ENCODE results near the gene DNAJC10.

Gene DNAJC10

DNA sequence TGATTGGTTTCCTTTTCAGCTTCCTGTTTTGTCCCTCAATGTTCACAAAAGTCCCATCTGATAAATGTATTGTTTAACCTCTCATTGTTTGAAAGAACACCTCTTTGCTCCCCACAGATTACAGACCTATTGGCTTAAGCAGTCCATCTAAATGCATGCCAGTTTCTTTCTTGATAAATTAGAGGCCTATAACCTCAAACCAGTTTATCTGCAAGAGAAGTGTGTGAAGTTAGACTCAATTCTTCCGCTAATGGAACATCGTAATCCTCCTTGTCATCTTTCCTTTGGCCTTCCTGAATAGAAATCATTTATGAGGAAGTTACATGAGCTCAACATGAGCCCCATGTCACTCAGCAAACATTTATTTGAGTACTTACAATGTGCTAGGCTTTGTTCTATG is 76.4 kb downstream of the DNAJC10 start:
- DNase-seq, result no peak

DNA sequence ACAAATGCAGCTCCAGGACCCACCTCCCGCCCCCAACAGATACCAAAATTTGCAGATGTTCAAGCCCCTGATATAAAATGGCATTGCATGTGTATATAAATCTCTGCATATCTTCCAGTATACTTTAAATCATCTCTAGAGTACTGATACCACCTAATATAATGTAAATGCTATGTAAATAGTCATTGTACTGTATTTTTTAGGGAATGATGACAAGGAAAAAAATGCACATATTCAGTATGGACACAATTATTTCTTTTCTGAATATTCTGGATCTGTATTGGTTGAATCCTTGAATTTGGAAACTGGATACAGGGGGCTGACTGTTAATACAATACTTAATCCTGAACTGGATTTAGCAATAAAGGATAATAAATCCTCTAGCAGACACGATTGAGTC is 82.7 kb downstream of the DNAJC10 start:
- DNase-seq, result no peak

DNA sequence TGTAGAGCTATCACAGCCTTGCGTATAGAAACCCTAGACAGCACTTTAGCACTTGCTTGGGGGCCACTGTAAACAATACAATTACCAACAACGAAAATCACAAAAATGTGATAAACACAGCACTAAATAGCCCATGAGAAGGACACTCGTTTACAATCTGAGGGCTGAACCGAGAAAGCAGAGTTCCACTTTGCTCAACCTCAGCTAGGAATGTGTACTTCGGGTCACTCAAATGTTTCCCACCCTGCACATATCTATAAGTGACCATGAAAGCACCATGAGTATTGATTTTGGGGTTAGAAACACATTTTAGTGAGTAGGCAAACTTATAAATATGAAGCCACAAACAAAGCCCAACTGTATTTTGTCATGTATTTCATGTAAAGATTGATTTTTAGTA is 88.1 kb downstream of the DNAJC10 start:
- no peak for DNase-seq

DNA sequence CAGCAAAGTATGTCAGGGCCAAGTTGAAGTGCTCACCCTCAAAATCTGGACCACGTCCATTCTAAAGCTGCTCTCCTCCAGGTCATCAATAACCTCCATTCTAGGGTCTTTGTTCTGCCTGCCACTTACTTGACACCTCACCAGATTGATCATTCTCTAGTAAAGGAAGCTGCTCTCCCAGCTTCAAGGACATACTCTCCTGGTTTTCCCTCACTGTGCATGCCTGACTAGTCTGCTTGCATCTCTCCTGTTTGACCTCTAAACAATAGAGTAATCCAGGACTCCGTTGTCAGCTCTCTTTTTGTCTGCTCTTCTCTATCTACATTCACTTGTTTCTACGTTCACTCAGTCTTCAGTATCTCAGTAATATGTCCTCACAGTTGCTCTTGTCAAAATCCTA is 91.3 kb downstream of the DNAJC10 start:
- DNase-seq, result no peak

DNA sequence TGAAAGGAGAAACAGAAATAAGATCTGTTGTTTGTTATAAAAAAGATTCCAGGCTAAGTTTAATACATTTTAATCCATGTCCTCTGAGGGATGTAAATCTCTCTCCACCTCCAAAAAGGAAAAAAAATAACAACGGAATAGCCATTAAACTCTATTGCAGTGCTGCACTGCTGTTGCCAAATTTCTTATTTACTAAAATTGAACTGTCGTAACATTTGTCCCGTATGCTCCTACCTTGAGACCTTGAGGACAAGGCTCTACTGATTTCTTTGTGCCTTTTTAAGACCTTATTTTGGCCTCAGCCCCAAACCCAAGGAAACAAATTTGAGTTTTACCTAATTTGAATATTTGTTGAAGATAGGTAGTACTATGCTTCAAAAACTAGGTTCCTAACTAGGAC is 94.0 kb downstream of the DNAJC10 start:
- no peak for DNase-seq

DNA sequence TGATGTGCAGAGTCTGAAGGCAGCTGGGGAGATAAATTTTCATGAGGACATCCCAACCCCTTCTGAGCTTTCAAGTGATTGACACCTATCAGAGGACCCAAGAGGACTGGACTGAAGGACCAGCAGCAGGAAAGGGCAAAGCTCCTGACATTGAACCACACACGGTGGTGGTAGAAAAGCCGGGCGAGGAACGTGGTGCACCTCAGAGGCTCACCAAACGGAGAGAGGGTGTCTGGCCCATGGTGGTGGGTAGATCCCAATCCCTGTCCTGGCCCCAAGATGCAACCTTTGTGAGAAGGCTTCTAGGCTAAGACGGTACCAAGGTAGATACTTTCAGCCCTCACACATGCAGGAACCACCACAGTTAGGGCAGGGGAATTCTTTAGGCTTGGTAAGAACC is 98.3 kb downstream of the DNAJC10 start:
- DNase-seq, result no peak

DNA sequence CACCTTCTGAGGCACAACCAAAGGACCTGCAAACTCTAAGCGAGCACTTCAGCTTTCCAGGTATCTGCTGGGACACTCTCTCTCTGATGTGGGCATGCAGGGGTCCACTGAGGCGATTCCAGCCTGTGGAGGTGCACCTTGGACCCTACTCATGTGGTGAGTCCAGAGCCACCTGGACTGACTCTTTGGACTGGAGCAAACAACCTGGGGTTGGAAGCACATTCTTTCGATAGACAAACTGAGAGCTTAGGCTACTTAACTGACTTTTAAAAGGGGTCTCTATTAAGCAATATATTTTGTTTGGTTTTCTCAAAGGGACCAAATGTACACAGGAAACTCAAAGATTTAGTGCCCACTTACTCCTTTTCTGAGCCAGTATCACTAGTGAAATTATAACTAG is 98.7 kb downstream of the DNAJC10 start:
- no peak for DNase-seq

DNA sequence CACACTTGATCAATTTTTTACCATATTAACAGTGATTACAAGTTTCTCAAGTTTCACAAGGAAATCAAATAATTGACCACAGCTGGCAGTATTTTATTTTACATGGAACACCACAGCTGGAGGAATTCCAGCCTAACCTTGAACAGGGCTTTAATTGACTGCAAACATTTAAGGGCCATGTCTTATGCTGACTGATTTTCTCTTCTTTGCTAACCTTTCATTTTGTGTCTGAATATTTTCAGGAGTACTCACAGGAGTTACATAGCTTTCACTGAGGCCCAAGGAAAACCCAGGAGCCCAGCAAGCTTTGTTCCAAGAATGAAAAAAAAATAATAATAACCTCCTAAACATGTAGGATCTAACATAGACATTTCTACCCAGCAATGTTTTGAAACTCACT is 100.8 kb downstream of the DNAJC10 start:
- DNase-seq, result no peak

DNA sequence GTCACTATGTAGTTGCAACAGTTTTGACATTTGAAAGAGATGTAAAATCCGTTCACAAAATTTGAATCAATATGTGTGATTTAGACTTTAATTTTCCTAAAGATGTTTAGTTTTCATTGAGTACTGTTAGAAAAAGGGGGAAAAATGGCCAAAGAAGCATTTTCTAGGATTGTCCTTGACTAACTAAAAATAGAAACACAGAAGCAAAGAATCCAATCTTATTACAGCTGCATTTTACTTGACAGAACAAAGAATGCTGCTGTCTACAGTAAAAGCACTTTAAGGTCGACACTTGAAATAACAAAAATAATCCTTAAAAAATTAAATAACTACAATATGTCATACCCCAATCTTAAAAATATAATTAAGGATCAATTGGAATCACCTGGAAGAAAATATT is 101.5 kb downstream of the DNAJC10 start:
- DNase-seq, result no peak

DNA sequence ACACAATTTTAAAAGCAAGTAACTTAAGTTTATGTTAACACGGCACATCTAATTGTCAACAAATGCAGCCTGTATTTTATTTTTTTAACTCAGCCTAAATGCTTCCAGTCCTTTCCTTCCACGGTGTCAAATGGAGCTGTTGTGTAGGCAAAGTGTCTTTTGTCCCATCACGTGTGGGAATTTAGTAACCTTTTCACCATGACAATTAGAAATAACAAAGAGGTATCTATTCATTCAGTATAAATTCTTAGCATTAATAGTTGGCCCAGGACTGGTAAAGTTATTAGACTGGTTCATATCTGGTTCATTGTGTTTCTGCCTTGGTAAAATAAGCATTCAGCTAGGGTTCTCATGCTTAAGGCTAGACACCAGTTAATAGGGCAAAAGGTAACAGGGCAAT is 102.4 kb downstream of the DNAJC10 start:
- DNase-seq, result no peak

DNA sequence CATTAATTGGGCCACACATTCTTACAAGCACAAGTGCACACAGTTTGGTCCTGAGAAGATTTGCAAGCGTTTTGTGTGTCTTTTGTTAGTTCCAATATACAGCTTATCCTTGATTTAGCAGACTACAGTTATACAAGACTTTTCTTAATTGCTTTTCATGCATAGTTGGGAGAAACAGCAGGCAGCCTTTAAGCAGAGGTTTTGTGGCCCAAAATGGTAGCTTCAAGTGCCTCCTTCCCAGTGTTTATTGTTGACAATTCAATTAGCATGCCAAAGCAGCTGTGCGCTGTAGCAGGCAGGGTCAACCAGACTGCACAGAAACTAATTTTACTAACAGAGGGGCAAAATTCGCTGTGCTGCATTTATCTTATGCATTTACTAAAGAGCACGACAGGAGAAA is 102.9 kb downstream of the DNAJC10 start:
- DNase-seq, result no peak

DNA sequence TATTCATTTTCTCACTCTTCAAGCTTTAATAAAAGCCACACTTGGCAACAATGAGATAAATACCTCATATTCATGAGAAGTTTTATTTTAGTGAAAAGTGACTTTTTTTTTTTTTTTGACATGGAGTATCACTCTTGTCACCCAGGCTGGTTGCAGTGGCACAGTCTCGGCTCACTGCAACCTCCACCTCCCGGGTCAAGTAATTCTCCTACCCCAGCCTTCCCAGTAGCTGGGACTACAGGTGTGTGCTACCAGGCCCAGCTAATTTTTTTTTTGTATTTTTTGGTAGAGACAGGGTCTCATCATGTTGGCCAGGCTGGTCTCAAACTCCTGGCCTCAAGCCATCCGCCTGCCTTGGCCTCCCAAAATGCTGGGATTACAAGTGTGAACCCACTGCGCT is 103.4 kb downstream of the DNAJC10 start:
- DNase-seq, result no peak

DNA sequence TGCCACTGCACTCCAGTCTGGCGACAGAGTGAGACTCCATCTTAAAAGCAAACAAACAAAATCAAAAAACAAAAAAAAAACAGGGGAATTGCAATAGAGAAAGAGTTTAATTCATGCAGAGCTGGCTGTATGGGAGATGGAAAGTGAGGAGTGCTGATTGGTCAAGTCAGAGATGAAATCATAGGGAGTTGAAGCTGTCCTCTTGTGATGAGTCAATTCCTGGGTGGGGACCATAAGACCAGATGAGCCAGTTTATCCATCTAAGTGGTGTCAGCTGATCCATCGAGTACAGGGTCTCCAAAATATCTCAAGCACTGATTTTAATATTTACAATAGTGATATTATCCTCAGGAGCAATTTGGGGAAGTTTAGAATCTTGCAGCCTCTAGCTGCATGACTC is 105.1 kb downstream of the DNAJC10 start:
- DNase-seq, result peak; percentile 9

DNA sequence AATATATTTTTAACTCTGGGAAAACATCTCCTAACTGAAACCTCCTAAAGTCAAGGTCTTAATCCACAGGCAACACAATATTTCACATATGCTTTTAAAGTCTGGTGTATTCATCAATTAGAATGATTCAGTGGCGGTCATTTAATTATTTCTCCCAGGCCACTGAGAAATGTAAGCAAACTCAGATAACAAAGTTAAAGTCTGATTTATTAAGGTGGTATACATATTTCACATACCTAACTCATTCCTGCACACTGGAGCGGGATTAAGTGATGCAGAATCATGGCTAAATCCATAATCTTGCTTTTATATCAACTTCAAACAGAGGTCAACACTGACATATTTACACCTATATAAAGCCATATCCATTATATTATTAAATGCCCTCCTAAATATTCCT is 106.7 kb downstream of the DNAJC10 start:
- no peak for DNase-seq

DNA sequence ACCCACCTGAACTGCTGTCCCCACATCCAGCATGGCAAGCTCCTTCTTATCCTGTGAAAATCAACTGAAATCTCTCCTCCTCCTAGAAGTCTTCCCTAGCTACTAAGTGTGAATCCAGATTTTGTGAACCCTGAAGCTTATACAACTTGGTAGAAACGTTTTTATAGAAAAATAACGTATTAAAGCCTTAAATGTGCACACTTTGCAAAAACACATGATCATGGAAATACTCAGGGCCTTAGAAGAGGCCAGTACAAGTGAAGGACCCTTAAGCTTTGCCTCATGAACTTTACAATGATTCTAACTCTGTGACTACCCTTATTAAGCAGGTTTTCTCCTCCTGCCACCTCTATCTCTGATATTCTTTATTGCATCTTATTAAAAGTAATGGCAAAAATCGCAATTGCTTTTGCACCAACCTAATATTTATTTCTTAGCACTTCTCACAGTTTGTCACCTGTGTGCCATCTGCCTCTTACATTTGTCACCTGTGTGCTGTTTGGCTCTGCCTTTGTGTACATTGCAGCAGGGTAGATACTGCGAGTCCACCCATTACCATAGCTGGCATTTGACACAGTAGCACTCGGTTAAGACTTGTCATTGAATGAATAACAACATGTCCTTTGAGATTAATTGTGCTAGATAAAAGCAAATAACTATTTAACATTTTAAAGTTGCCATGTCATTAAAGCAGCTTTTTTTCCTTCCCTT is 108.2 kb downstream of the DNAJC10 start:
- no peak for DNase-seq

DNA sequence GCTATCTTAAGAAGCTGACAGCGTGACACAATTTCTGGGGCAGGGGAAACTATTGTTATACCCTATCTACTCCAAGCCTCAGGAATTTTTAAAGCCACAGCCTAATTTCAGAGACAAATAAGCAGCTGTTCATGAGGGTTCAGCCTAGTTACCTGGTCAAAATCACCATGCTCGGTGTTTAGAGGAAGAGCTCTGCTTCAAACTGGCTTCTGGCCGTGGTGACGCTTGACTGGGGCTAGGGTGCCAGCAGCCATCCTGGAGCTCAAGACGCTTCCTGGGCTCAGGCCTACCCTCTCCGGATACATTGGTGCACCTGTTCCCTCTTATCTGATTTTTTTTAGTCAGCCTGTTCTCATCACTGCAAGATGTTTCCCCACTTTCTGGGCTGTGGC is 108.7 kb downstream of the DNAJC10 start:
- no peak for DNase-seq

DNA sequence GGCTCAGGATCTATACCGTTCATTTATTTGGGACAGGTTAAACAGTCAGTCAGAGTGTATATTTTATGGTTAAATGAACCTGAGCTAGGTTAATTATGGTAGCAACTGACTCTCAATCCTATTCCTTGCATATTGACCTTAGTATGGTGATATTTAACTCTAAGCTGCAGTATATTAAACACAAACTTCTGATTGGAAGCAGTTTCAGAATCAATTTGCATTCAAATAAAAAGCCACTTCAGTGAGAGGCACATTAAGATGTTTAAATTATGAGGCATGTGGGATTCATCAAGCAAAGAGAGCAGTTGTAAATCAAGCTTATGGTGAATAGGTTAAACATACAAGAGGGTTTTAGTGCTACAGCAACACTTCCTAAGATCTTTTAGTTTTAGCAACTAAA is 110.0 kb downstream of the DNAJC10 start:
- no peak for DNase-seq

DNA sequence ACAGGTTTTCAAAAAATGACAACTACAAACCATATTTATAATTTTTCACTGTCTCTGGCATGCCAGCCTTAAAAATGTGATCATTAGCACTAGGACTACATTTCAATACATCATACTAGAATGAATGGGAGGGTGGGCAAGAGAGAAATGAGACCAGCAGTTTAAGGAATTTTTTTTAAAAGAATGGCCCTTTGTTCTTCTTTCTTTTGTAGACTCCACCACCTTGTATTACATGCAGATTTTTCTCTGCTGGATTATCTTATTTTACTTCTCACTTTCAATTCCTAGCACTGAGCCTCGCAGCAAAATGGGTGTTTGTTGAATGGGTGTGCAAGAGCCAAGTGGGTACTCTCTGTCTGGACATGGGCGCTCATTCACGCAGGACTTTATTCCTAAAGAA is 110.4 kb downstream of the DNAJC10 start:
- DNase-seq, result no peak

DNA sequence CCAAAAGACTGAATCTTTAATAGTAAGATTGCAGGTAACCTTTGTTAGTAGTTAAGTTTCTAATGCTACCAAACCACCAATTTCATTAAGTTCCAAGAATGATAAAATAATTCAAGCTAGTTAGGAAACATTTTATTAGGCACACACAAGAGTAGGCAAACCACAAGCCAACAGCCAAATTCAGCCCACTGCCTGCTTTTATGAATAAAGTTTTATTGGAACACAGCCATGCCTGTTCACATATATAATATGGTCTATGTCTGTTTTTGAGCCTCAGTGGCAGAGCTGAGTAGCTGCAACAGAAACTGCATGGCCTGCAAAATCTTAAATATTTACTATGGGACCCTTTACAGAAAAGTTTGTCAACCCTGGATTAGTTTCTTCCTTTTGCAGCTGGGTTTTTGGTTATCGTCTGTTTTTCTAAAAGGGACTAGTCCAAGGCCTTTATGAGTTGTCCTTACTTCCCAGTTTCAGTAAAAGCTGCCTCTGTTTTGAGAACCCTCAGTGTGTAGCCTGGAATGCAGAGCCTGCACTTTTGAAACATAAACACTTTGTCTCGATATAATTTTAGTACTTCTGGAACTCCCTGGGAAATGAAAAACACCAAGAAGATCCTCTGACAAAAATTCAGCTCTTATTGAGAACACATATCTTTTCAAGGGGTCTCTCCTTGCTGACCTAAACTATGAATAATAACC is 111.3 kb downstream of the DNAJC10 start:
- DNase-seq, result no peak

DNA sequence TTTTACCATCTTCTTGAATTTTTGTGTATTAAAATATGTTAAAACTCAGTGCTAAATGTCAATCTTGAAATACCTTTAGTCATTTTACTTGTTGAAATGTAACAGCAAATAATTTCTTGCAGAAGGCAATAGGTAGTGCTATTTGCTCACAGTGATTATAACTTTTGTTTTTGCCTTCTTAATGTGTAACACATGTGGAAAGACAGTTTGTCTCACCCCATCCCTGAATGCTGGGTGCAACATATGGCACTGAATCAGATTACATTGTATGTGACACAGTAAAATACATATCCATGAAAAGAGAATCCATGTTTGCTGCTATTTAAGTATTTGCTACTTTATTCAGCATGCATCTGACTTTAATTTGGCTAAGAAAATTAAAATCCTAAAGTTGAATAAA is 115.0 kb downstream of the DNAJC10 start:
- DNase-seq, result no peak

DNA sequence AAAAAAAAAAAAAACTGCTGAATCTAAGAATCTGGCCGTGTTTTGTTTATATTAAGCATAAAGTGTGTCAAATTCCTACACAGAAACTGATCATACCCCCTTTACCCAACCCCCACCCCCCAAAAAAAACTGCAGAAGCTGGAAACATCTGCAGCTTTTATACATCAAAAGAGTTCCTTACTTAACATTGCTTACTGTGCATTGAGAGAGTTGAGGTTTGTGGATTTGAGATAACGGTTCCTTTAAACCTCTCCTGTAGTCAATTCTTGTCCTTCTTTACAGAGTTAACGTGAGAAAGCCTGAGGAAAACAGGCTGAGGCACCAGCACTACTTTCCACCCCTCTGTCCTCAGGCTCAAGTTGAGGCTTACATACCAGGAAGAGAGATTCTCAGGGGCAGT is 115.9 kb downstream of the DNAJC10 start:
- no peak for DNase-seq

DNA sequence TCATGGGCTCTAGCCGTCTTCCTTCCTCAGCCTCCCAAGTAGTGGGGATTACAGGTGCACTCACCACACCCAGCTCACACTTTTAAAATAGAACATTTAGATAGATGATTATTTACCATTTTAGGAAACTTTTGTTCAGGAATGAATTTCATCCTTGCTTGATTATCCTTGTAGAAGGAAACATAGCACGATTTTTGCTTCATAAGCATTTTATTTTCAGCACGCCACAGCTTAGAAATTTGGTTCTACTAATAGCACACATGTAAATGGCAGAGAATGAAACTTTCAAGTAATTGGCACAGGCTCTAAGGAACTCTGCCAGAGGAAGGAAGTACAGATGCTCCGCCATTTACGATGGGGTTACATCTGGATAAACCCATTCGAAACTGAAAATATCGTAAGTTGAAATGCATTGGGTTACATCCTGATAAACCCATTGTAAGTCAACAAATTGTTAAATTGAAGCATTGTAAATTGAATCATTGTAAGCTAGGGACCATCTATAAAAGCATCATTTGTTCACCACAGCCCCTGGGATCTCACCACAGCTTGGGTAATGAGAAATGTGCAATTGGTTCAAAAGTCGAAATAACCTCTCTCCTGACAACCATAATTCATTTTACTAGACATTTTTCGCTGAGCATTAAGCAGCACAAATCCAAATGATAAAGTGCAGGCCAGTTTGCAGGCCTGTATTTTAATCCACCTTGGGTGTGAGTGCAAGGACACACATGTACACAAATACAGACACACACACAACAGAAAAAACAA is 117.2 kb downstream of the DNAJC10 start:
- DNase-seq, result no peak

DNA sequence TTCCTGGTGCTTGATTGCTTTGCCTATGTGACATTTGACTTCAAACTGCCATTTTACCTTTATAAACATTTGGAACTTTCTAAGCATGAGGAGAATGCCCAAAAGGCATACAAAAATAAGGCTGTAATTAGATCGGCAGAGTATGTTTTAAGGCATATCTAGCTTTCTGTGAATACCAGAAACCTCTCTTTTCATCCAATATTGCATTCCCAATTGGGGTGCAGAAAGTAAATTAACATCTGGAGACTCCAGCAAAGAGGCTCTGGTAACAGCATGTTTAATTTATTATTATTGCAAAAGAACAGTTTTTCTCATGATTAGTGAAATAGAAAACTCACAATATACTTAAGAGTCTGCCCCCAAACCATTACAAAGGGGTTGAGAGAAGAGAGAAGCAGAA is 118.2 kb downstream of the DNAJC10 start:
- no peak for DNase-seq

DNA sequence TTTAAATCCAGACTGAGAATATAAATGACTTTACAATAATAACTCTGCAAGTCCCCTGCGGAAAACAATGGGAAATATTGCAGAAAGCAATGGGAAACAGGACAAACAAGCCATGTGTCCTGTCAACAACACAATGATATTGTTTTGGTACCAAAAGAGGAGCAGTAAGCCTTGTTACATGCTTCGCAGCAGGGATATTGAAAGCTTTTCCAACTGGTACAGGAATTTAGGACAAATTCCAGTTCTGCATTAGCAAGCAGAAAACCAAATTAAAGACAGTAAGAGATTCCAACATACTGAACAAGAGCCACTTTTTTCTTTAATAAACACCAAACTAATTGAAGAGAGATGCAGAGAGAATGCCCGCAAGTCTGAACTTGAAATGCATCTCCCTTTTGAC is 120.4 kb downstream of the DNAJC10 start:
- DNase-seq, result no peak

Measured in HCEC 1CT (cell line).